ENCODE measurements around the gene PSEN1.

The PSEN1 gene

DNA sequence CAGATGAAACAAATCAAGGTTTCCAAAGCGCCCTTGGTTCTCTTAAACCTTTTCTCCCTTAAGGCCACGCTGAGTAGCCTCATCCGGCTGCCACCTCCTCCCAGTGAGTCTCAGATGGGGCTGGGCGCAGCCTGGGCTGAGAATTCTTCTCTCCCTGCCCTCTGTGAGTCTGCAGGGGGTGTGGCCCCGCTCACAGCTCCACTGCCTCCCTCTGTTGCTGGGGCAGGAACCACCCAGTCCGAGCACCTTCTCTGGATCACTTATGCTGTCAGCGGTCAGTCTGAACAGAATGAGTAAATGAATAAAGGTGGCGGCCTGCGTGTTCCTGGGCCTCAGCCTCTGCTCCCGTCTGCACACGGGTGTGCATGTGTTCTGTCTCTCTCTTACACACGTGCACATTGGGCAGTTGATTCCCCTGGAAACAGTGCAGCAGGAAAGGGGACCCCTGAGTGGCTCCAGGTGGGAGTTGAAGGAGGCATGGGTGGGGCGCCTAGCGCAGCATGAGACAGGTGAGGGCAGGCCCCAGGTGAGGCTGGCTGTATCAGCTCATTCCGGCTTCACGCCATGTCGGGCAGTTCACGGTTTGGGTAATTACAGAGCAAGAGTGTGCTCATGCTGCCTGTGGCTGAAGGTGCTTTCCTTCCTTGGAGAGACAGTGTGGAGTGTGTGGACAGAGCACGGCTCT, 105.3 kb downstream of the PSEN1 start:
- DNase-seq: no peak

GRCh38 chr14:73242357-73242901, 106.1 kb downstream of the PSEN1 start:
- no peak for DNase-seq

- DNase-seq: no peak
Measured at GRCh38 chr14:73243341-73243740, 107.0 kb downstream of the PSEN1 start.

GRCh38 chr14:73243748-73244147, 107.4 kb downstream of the PSEN1 start:
- DNase-seq: no peak

GRCh38 chr14:73244541-73245290, 108.4 kb downstream of the PSEN1 start:
- DNase-seq: no peak

DNA sequence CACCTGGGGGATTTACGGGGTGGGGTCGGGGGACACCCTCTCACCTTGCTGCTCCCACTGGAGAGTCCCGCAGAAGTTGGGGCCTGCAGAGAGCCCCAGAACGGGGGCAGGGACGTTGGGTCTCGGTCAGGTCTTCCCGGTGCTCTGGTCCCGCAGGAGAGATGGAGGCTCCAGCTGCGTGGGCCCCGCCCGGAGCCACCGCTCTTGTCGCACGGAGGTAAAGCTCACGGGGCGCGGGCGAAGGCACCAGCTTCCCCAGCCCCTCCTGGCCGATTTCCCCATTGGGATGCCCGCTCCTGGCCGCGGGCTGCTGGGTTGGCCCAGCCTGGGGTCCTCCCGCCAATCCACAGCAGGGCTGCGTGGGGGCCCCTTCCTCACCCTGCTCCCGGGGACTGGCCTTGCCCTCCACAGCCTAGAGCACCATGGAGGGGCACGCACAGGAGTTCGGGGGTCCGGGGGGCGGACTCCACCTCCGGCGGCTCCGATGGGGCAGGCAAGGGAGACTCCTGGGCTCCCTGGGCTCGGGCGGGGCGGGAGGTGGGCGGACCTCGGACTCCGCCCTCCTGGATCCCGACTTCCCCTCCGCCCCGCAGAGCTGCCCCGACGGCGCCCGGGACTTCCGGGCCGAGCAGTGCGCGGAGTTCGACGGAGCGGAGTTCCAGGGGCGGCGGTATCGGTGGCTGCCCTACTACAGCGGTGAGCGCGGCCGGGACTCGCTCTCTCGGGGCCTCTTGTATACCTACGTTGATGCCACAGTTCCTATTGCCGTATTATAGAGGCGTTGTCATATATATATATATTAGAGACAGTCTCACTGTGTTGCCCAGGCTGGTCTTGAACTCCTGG, 109.4 kb downstream of the PSEN1 start:
- DNase-seq: peak; percentile 49

DNA sequence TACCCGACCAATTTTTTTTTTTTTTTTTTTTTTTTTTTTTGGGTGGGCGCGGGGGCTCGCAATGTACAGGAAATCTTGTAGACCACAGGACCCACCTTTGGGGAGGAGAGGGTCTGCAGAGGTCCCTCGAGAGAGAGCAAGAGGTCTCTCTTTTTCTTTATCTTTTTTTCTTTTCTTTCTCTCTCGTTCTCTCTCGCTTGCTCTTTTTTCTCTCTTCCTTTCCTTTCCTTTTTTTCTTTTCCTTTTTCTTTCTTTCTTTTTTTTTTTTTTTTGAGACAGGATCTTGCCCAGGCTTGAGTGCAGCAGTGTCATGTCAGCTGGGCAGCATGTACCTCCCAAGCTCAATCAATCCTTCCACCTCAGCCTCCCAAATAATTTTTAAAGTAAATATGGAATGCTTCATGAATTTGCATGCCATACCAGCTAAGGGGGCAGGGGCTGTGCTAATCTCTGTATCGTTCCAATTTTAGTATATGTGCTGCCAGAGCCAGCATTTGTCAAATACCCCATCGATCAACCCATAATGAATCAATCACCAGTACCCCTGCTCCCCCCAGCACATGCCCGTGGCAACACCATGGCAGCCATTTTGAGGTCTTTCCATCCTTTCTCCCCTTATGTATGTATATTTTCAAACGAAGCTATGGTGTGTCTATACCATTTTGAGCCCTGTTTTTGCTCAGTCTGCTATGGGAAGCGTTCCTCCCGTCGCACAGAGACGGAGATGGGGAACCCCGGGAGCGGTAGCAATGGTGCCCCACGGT, 110.3 kb downstream of the PSEN1 start:
- no peak for DNase-seq

DNA sequence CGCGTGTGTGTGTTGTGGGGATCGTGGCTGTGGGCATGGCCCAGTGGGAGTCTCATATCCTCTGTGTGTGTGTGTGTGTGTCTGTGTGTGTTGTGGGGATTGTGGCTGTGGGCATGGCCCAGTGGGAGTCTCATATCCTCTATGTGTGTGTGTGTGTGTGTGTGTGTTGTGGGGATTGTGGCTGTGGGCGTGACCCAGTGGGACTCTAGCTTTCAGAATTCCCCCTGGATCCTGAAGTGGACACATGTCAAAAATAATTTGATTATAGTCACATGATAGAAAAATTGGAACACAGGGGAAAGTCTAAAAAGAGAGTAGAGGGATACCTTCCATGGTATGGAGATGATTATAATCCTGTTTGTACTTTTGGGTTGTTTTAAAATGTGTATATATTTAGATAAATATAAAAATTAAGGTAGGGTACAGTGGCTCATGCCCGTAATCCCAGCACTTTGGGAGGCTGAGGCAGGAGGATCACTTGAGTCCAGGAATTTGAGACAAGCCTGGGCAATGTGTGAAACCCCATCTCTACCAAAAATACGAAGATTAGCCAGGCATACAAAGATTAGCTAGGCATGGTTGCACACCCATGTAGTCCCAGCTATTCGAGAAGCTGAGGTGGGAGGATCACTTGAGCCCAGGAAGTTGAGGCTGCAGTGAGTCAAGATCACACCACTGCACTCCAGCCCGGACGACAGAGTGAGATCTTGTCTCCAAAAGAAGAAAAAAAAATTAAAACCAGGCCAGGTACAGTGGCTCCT, 112.0 kb downstream of the PSEN1 start:
- DNase-seq: no peak

- no peak for DNase-seq
Measured at GRCh38 chr14:73249108-73249507, 112.8 kb downstream of the PSEN1 start.

GRCh38 chr14:73249564-73250316, 113.4 kb downstream of the PSEN1 start:
- no peak for DNase-seq

- no peak for DNase-seq
Measured at GRCh38 chr14:73250317-73250713, 114.0 kb downstream of the PSEN1 start.

GRCh38 chr14:73250781-73251500, 114.6 kb downstream of the PSEN1 start:
- no peak for DNase-seq

- DNase-seq: no peak
Measured at GRCh38 chr14:73251516-73252215, 115.4 kb downstream of the PSEN1 start.

GRCh38 chr14:73252491-73253322, 116.4 kb downstream of the PSEN1 start:
- no peak for DNase-seq

DNA sequence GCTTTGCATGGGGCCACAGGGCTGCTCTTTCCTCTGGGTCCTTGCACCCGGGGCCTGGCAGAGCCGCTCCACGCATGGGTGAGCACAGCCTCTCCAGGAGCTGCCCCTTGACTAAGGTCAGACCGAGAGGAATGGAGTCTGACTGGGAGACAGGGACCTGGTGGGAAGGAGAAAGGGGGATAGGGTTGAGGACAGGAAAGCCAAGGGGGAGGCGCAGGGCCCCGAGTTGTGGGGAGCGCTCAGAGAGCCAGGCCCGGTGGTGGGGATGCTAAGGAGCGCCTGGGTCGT, 117.0 kb downstream of the PSEN1 start:
- DNase-seq: no peak

- DNase-seq: no peak
Measured at GRCh38 chr14:73253721-73254120, 117.4 kb downstream of the PSEN1 start.

DNA sequence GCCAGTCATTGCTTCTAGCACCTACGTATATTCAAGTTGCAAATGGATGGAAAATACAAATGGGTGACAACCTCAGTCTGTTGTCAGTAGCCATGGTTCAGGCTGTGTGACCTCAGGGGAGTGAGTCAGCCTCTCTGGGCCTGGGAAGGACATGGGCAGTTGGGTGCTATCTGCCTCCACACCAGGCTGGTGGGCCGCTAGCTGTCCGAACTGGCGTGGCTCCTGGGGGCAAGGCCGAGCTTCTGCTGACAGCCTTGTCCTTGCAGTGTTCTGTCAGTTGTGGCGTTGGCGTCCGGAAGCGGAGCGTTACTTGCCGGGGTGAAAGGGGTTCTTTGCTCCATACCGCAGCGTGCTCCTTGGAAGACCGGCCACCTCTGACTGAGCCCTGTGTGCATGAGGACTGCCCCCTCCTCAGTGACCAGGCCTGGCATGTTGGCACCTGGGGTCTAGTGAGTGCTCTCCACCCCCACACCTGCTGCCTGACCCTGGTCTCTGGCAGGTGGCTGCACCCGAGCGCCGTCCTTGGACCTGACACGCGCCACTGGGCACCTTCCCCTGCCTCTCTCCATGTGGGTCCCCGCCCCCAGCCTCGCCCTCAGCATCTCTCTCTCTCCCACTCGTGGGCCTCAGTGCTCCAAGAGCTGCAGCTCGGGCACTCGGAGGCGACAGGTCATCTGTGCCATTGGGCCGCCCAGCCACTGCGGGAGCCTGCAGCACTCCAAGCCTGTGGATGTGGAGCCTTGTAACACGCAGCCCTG, 118.1 kb downstream of the PSEN1 start:
- DNase-seq: no peak

DNA sequence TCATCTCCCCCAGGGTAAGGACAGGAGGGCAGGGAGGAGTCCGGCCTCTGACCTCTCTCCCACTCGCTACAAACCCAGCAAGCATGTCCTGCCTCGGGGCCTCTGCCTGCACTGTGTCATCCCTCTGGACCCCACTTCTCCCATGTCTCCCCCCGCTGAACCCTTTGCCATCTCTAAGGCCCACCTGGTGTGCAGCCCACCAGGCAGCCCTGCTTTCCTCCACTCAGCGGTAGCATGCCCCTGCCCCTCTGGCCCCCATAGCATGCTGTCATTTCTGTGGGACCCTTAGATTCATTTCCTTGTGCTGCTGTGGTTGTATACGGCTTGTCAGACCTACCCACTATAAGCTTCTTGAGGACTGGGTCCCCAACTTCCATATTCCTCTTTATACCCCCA, 118.7 kb downstream of the PSEN1 start:
- no peak for DNase-seq

Data from activated T-cell treated with anti-CD3 and anti-CD28 coated beads, Interleukin-2, amount 50 U/mL, for 1 hour (primary cell).